GM23338 (cell line): ENCODE data around the gene SMURF2. TPM values are rescaled to one million over a fixed set of nuclear protein-coding genes. Genes with fewer than 3 reads are reported as not detected.

Experiments
- ATAC-seq: fragments of 200-7000 bp; cut with Tn5 transposase; 3 replicates; pipeline ENCODE4 v1.9.1; 2020
- DNase-seq: peaks from one replicate; pipeline ENCODE4 v3.0.0-alpha.2; 2015; ENCODE audit warnings: low spot score
- H2AFZ ChIP-seq: fragments of 200-600 bp; sonication (generic); 2 replicates; pipeline ENCODE4 v1.8.0; 2016; ENCODE audit warnings: antibody characterized with exemption, mild to moderate bottlenecking, moderate library complexity
- H3F3A ChIP-seq: fragments of 200-600 bp; sonication (generic); replicated peaks from 2 replicates; pipeline ENCODE4 v1.8.0; 2017; ENCODE audit warnings: antibody characterized with exemption, mixed run types, low read depth
- H3K27ac ChIP-seq: fragments of 200-600 bp; sonication (generic); 2 replicates; pipeline ENCODE4 v1.6.1; 2016; ENCODE audit warnings: low read depth
- H3K27me3 ChIP-seq: fragments of 200-600 bp; sonication (generic); 2 replicates; pipeline ENCODE4 v1.8.0; 2016; ENCODE audit warnings: mild to moderate bottlenecking, mixed run types, moderate library complexity; ENCODE audit not compliant: insufficient read depth
- H3K36me3 ChIP-seq: fragments of 200-600 bp; sonication (generic); 2 replicates; pipeline ENCODE4 v1.8.0; 2016; ENCODE audit warnings: mild to moderate bottlenecking; ENCODE audit not compliant: insufficient read depth
- H3K4me1 ChIP-seq: fragments of 200-600 bp; sonication (generic); 2 replicates; pipeline ENCODE4 v1.8.0; 2016; ENCODE audit warnings: mild to moderate bottlenecking, moderate library complexity; ENCODE audit not compliant: insufficient read depth
- H3K4me2 ChIP-seq: fragments of 200-600 bp; sonication (generic); 2 replicates; pipeline ENCODE4 v1.7.1; 2017; ENCODE audit warnings: mixed run types
- H3K4me3 ChIP-seq: fragments of 200-600 bp; sonication (generic); 2 replicates; pipeline ENCODE4 v1.6.1; 2016; ENCODE audit warnings: mixed run types
- H3K79me2 ChIP-seq: fragments of 200-600 bp; sonication (generic); replicated peaks from 2 replicates; pipeline ENCODE4 v1.8.0; 2017; ENCODE audit warnings: mild to moderate bottlenecking; ENCODE audit not compliant: insufficient read depth
- H3K9me2 ChIP-seq: fragments of 200-600 bp; sonication (generic); 2 replicates; pipeline ENCODE4 v1.8.0; 2017; ENCODE audit not compliant: insufficient read depth
- H4K20me1 ChIP-seq: fragments of 200-600 bp; sonication (generic); replicated peaks from 2 replicates; pipeline ENCODE4 v1.8.0; 2017; ENCODE audit warnings: mild to moderate bottlenecking; ENCODE audit not compliant: insufficient read depth
- H3K27ac Mint-ChIP-seq: 2 replicates; pipeline ENCODE4 v1.8.0; 2020; ENCODE audit warnings: inconsistent platforms, mild to moderate bottlenecking, moderate library complexity, mixed read lengths
- H3K27me3 Mint-ChIP-seq: 3 replicates; pipeline ENCODE4 v1.8.0; 2022; ENCODE audit warnings: low read depth, mild to moderate bottlenecking, moderate library complexity, mixed read lengths, inconsistent platforms; ENCODE audit not compliant: insufficient read depth, poor library complexity
- H3K36me3 Mint-ChIP-seq: 3 replicates; pipeline ENCODE4 v1.8.0; 2021; ENCODE audit warnings: low read depth, mild to moderate bottlenecking, inconsistent platforms, moderate library complexity, mixed read lengths
- H3K4me1 Mint-ChIP-seq: 3 replicates; pipeline ENCODE4 v1.8.0; 2020; ENCODE audit warnings: mild to moderate bottlenecking, inconsistent platforms, mixed read lengths
- H3K4me3 Mint-ChIP-seq: 3 replicates; pipeline ENCODE4 v1.8.0; 2021; ENCODE audit warnings: moderate library complexity, mild to moderate bottlenecking, inconsistent platforms, mixed read lengths
- H3K9me3 Mint-ChIP-seq: 3 replicates; pipeline ENCODE4 v1.8.0; 2020; ENCODE audit warnings: moderate library complexity, mild to moderate bottlenecking, inconsistent platforms, mixed read lengths
- CREB1 ChIP-seq: fragments of 250-450 bp; sonication (Bioruptor Pico); IDR thresholded peaks from 2 replicates; pipeline ENCODE4 v1.5.0; 2020; ENCODE audit warnings: low read depth, mild to moderate bottlenecking, moderate library complexity
- CTCF ChIP-seq, 2 experiments: fragments of 200-600 bp in 1 of 2; sonication (generic) in 1 of 2; conservative IDR thresholded peaks; 2 replicates each; pipeline versions ENCODE4 v1.5.1 to v1.6.1; 2016 to 2017; ENCODE audit warnings: antibody characterized with exemption in 2 of 2, low read depth in 2 of 2, mild to moderate bottlenecking in 2 of 2, moderate library complexity in 1 of 2
- ETS1 ChIP-seq: IDR thresholded peaks from 2 replicates; pipeline ENCODE4 v1.6.1; 2016; ENCODE audit warnings: antibody characterized with exemption
- EZH2 ChIP-seq: fragments of 200-600 bp; sonication (generic); IDR thresholded peaks from one replicate; pipeline ENCODE4 v1.8.0; 2017; ENCODE audit warnings: antibody characterized with exemption, mild to moderate bottlenecking, low read depth; ENCODE audit not compliant: unreplicated experiment
- EZH2phosphoT487 ChIP-seq: fragments of 200-600 bp; sonication (generic); IDR thresholded peaks from one replicate; pipeline ENCODE4 v1.8.1; 2018; ENCODE audit warnings: antibody characterized with exemption; ENCODE audit not compliant: unreplicated experiment
- JUNB ChIP-seq: IDR thresholded peaks from one replicate; pipeline ENCODE4 v1.6.1; 2016; ENCODE audit warnings: antibody characterized with exemption; ENCODE audit not compliant: unreplicated experiment
- NANOG ChIP-seq: IDR thresholded peaks from 2 replicates; pipeline ENCODE4 v1.6.1; 2016; ENCODE audit warnings: antibody characterized with exemption, borderline replicate concordance
- POLR2AphosphoS5 ChIP-seq: IDR thresholded peaks from 2 replicates; pipeline ENCODE4 v1.6.1; 2016; ENCODE audit warnings: antibody characterized with exemption, low read depth
- REST ChIP-seq: IDR thresholded peaks from one replicate; pipeline ENCODE4 v1.6.1; 2018; ENCODE audit warnings: antibody characterized with exemption; ENCODE audit not compliant: unreplicated experiment
- STAT1 ChIP-seq: IDR thresholded peaks from one replicate; pipeline ENCODE4 v1.6.1; 2016; ENCODE audit warnings: antibody characterized with exemption; ENCODE audit not compliant: unreplicated experiment
- ZNF114 ChIP-seq: fragments of 250-450 bp; sonication (Bioruptor Pico); IDR thresholded peaks from 2 replicates; pipeline ENCODE4 v1.5.0; 2020; ENCODE audit warnings: mild to moderate bottlenecking, moderate library complexity
- ZNF331 ChIP-seq: fragments of 250-450 bp; sonication (Bioruptor Pico); IDR thresholded peaks from 2 replicates; pipeline ENCODE4 v1.5.0; 2020; ENCODE audit warnings: low read depth, mild to moderate bottlenecking, moderate library complexity
- polyA plus RNA-seq: library from polyadenylated mRNA; unstranded; fragments of >200 nt; fragmentation: Nextera tagmentation; extraction: Ambion mirVana; gene quantifications from 2 replicates; pipeline ENCODE4 v1.2.1, GENCODE V29; 2016
- total RNA-seq: library from RNA; depleted of rRNA; stranded (reverse); fragments of >200 nt; shearing (Covaris generic); gene quantifications from 2 replicates; pipeline ENCODE4 v1.2.3, GENCODE V29; 2014
- TF ChIP-seq, protein P1 (sequence below): fragments of 250-450 bp; sonication (Bioruptor Pico); IDR thresholded peaks from 2 replicates; pipeline ENCODE4 v1.5.0; 2020; ENCODE audit warnings: mild to moderate bottlenecking, moderate library complexity

Gene SMURF2
- total and polyA plus RNA-seq, 2 experiments from 2014 or later: 12.1 to 29.6 TPM

DNA sequence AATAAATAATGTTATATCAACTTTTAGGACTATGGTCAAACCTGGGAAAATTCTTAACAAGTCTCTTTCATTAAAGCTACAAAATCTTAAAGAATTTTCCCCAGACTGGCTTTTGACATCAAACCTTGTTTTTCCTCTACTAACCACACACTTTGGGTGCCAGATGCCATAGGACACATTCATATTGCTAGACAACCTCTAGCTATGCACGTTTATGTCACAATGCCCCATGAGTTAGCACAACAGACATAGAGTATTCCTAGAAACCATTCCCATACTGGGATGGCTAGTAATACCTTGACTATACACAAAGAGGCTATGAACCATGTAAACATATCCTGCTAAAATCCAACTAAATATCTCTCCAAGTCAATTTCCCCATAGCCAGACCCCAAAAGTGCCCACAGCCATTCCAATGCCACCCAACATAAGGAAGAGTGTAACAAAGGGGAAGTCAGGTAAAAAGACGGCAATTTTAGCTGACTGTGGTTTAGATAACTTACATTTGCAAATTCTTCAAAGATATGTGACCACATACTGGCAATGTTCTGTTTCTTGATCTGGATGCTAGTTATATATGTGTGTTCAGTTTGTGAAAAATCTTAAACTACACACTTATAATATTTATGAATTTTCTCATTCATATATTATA, 23.4 kb downstream of the SMURF2 start:
- ATAC-seq (no peak), DNase-seq (no peak)
- Histone ChIP-seq H3K4me1 (no peaks in the 10 kb centered on the region), H3K27me3 (no peaks in the 10 kb centered on the region), H3K4me2 (no peak overlapping the region), H4K20me1 (peaks cover 14% of the 10 kb centered on the region; the same call in 1 of the 2 replicates), H3F3A (no peaks in the 10 kb centered on the region), H3K36me3 (0 out of 2 replicates have a peak, but pooled peaks cover 4% of the 10 kb centered on the region), H3K9me2 (no peaks in the 10 kb centered on the region), H3K79me2 (peaks cover 100% of the 10 kb centered on the region), H2AFZ (no peak overlapping the region), H3K4me3 (no peak overlapping the region), H3K27ac (no peak overlapping the region)
- no peak for TF ChIP-seq JUNB
- no peak for TF ChIP-seq ETS1
- no peak for TF ChIP-seq STAT1
- TF ChIP-seq CREB1 (CRISPR knock-in tag): no peak
- TF ChIP-seq POLR2AphosphoS5: no peak
- TF ChIP-seq REST: no peak
- TF ChIP-seq, protein P1, sequence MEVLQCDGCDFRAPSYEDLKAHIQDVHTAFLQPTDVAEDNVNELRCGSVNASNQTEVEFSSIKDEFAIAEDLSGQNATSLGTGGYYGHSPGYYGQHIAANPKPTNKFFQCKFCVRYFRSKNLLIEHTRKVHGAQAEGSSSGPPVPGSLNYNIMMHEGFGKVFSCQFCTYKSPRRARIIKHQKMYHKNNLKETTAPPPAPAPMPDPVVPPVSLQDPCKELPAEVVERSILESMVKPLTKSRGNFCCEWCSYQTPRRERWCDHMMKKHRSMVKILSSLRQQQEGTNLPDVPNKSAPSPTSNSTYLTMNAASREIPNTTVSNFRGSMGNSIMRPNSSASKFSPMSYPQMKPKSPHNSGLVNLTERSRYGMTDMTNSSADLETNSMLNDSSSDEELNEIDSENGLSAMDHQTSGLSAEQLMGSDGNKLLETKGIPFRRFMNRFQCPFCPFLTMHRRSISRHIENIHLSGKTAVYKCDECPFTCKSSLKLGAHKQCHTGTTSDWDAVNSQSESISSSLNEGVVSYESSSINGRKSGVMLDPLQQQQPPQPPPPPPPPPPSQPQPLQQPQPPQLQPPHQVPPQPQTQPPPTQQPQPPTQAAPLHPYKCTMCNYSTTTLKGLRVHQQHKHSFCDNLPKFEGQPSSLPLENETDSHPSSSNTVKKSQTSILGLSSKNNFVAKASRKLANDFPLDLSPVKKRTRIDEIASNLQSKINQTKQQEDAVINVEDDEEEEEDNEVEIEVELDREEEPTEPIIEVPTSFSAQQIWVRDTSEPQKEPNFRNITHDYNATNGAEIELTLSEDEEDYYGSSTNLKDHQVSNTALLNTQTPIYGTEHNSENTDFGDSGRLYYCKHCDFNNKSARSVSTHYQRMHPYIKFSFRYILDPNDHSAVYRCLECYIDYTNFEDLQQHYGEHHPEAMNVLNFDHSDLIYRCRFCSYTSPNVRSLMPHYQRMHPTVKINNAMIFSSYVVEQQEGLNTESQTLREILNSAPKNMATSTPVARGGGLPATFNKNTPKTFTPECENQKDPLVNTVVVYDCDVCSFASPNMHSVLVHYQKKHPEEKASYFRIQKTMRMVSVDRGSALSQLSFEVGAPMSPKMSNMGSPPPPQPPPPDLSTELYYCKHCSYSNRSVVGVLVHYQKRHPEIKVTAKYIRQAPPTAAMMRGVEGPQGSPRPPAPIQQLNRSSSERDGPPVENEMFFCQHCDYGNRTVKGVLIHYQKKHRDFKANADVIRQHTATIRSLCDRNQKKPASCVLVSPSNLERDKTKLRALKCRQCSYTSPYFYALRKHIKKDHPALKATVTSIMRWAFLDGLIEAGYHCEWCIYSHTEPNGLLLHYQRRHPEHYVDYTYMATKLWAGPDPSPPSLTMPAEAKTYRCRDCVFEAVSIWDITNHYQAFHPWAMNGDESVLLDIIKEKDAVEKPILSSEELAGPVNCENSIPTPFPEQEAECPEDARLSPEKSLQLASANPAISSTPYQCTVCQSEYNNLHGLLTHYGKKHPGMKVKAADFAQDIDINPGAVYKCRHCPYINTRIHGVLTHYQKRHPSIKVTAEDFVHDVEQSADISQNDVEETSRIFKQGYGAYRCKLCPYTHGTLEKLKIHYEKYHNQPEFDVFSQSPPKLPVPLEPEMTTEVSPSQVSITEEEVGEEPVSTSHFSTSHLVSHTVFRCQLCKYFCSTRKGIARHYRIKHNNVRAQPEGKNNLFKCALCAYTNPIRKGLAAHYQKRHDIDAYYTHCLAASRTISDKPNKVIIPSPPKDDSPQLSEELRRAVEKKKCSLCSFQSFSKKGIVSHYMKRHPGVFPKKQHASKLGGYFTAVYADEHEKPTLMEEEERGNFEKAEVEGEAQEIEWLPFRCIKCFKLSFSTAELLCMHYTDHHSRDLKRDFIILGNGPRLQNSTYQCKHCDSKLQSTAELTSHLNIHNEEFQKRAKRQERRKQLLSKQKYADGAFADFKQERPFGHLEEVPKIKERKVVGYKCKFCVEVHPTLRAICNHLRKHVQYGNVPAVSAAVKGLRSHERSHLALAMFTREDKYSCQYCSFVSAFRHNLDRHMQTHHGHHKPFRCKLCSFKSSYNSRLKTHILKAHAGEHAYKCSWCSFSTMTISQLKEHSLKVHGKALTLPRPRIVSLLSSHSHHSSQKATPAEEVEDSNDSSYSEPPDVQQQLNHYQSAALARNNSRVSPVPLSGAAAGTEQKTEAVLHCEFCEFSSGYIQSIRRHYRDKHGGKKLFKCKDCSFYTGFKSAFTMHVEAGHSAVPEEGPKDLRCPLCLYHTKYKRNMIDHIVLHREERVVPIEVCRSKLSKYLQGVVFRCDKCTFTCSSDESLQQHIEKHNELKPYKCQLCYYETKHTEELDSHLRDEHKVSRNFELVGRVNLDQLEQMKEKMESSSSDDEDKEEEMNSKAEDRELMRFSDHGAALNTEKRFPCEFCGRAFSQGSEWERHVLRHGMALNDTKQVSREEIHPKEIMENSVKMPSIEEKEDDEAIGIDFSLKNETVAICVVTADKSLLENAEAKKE: no peak
- no peak for TF ChIP-seq ZNF331 (CRISPR knock-in tag)
- no peak for TF ChIP-seq ZNF114
- no peak for TF ChIP-seq EZH2phosphoT487
- no peak for TF ChIP-seq NANOG
- TF ChIP-seq CTCF (conservative IDR thresholded peaks at IDR 0.05; ENCODE audit: low read depth in 2 of 2): no peak
- no peak for TF ChIP-seq EZH2
- Mint-ChIP-seq H3K4me3 (no peak overlapping the region), H3K9me3 (no peaks in the 10 kb centered on the region; the same call in 2 of the 3 replicates), H3K4me1 (no peaks in the 10 kb centered on the region; the same call in 2 of the 3 replicates), H3K27ac (no peak overlapping the region), H3K27me3 (peaks cover 4% of the 10 kb centered on the region), H3K36me3 (peaks cover 4% of the 10 kb centered on the region; the same call in 2 of the 3 replicates)
